ENCODE measurements around the gene DPH1.

The DPH1 gene

DNA sequence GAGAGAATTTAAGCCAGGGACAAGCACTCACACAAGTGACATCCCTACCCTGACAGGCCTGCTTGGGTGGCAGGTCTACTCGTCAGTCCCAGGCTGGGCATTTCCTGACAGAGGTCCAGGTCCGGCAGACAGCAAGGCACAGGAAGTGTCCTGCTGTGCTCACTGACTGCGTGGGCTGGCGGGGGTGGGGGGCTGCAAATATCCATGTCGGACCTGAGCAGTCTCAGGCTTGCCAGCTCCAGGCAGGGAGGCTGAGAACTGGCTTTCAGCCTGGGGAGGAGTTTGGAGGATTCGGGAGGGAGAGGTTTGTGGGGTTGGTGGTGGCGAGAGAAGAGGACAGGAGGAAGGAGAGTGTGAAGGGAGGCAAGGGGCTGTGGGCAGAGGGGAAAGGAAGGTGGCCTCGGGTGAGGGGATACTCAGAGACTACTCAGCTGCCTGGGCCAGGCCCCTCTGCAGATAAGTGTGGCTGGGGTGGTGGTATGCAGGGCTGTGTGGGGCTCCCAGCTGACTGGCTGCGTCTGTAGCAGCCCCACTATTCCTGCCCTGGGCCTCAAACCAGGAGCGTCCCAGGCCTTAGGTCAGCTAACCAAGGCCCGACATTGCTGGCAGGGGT lies 32.7 kb downstream of the DPH1 start:
- no peak for DNase-seq

DNA sequence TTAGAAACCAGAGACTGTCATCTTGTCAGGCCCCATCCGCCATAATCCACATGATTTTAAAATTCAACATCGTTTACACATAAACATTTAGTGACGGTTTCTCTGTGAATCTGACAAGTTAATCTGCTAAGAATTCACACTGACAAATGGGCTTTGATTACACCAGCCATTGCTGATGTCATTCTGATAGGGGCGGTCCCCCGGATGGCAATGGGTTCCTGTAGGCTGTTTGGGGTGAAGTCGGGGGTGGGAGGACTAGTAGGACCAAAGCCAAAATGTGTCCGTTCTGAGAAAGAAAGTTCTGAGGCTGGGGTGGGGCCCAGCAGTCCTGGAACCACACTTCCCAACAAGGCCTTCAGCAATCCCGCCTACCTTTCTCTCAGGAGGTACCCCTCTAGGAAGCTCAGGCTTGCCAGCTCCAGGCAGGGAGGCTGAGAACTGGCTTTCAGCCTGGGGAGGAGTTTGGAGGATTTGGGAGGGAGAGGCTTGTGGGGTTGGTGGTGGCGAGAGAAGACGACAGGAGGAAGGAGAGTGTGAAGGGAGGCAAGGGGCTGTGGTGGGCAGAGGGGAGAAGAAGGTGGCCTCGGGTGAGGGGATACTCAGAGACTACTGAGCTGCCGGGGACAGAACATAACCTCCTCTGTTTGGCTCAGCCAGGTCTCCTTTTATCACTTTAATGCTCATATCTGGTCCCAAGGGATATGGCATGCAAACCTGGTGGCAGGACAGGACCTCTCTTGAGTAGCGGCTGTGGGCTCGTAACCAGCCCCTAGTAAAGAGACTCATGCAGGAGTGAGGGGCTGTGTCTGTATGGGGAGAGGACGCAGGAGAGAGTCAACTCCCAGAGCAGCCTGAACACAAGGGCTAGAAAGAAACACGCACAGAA lies 33.6 kb downstream of the DPH1 start:
- no peak for DNase-seq

DNA sequence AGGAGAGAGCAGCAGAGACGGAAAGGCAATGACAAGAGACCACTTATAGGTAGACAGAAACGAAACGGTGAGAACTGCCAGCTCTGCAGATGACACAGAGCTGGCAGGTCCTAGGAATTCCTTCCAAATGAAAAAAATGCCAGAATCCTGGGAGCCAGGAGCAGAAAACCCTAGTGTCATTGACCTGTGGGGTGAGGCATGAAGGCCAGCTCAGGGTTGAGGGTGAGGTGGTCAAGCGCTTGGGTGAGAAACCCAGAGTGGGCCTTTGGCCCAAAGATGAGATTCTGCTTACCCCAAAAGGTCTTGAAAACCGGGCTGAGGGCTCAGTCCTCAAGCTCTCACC lies 34.2 kb downstream of the DPH1 start:
- DNase-seq: no peak

DNA sequence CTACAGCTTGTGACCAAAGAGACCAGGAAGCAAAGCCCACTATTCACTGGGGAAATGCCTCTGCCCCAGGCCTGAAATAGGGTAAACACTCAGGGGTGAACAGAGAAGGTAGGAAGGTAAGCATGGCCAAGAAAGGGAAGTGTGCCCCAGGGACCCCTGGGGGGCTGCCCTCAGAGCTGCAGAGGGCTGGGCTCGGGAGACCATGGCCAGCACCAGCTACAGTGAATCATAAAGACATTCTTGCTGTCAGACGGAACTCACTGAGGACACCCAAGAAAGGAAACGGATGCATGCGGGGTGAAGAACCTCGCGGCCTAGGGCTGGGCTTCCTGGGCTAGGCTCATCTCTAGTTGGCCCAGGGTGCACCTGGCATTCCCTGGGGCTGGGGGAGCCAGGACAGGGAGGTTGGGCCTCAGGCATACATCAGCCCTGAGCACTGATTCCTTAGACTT lies 34.6 kb downstream of the DPH1 start:
- DNase-seq: no peak

DNA sequence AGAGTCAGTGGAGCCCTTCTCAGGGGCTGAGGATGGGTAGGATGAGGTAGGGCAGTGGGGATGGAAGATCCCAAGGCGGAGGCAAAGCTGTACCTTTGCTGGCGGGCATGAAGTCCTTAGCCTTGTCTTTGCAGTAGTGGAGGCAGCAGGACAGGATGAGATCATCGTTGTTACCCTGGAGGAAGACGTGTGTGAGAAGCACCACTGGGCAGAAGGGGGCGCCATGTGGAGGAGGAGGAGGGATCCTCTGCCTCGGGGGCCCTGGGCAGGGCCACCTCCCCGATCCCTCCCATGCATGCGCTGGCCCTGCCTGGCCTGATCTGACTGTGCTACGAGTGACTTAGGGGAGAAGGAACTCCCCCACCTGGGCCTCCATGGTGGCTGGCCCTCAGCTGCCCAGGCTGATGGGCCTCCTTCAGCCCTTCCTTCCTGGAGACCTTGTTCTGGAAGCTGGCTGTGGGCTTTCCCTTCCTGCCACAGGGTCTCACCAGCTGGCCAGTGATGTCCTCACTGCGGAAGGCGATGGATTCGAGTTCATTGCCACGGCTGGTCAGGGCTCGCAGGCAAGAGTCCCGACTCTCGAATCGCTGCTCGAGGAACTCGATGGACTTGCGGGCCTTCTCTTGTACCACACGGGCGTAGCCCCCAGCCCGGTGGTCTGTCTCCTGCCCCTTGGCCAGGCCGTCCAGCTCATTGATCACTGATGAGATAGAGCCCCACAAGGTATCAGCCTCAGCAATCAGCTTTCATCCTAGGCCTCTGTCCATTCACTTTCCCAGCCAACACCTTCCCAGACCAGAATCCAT lies 35.2 kb downstream of the DPH1 start:
- DNase-seq: no peak

DNA sequence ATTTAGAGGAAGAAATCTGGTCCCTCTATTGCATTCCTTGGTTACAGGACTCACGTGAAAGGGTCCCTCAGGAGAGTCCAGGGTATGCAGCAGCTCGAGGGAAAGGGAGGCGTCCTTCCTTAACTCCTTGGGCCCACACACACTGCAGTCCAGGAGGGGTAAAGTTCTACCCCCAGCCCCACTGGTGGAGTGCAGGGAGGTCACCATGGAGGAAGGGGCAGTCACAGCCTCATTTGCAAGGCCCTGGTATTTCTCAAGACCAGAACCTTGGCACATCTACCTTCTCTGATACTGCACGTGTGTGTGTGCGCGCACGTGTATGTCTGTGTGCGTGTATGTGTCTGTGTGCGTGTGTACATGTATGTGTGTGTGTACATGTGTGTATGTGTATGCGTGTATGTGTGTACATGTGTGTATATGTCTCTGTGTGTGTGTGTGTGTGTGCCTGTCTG lies 36.0 kb downstream of the DPH1 start:
- DNase-seq: no peak

DNA sequence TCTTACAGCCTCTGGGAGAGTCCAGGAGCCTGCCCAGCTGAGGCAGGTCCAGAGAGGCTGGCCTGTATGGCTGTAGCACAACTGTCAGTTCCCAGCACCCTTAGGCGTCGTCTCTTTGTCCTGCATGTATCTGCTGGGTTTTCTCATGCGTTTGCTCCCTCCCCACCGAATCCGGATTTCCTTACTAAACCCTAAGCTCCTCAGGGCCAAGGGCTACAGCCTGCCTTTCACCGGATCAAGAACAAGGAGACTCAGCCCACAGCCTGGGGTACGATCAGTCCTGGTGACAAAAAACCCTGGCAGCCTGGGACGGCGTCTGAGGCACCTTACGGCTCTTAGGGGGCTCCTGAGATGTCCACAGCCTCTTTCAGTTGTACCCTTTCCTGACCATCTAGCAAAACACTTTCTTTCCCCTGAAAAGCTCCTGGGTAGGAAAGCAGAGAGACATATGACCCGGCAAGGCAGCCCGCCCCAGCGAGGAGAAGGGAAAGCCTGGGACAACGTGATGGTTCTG lies 37.2 kb downstream of the DPH1 start:
- DNase-seq: no peak

DNA sequence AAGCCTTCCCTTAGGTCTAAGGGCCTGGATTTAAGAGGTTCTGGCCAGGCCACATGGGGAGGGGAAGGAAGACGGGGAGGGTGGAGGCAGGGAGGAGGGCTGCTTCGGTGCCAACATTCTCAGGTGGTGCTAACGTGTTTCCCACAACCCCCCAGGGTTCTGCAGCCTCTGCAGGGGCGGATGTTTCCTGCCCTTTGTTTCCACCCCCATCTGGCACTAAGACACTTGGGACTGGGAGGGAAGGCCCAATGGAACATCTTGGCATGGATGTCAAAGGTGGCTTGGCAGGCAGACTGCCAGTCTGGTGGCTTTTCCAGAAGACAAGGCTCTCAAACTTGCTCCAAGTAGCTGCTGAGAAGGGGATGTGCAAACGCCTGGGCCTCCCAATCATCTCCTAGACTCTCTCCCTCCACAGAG lies 37.7 kb downstream of the DPH1 start:
- DNase-seq: no peak

DNA sequence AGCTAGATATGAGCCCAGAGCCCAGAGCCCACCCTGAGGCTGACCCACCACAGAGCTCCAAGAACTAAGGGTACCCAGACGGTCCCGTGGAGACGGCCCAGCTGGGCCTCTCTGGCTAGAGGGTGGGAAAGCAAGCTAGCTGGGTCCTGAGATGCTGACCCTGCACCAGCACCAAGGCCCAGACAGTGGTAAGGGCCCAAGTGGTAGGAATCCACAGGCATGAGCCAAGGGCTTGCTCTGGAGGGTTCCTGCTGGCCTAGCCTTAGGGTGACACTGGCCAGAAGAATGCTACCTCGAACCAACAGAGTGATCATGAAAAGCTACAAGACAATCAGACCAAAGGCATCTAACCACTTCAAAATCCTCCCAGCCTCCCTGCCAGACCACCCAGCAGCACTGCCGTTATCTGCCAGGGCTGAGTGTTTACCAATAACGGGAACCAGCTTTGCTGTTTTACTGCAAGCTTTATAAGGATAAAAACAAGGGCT lies 38.1 kb downstream of the DPH1 start:
- no peak for DNase-seq

DNA sequence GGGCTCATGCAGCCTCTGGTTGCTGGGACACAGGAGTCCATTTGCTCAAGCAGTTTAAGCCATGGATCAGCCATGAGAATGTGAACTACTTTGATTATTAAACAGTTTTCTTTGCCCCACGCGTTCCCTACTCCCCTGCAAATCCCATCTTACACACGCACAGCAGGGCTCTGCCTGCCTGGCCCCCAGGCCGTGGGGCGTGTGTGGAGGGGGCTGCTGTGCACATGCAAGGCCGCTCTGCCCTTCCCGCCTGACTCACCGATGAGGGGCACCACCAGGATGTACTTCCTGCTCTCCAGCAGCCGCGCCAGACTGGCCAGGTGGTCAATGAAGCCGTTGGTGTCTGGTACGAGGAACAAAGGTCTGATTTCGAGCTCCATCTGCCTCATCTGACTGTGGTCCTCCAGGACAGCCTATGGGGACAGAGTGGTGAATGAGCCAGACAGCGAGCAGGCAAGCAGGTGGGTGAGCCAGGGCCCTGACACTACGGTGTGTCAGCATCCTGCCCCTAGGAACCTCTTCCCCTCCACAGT lies 38.6 kb downstream of the DPH1 start:
- peak; percentile 21 for DNase-seq

DNA sequence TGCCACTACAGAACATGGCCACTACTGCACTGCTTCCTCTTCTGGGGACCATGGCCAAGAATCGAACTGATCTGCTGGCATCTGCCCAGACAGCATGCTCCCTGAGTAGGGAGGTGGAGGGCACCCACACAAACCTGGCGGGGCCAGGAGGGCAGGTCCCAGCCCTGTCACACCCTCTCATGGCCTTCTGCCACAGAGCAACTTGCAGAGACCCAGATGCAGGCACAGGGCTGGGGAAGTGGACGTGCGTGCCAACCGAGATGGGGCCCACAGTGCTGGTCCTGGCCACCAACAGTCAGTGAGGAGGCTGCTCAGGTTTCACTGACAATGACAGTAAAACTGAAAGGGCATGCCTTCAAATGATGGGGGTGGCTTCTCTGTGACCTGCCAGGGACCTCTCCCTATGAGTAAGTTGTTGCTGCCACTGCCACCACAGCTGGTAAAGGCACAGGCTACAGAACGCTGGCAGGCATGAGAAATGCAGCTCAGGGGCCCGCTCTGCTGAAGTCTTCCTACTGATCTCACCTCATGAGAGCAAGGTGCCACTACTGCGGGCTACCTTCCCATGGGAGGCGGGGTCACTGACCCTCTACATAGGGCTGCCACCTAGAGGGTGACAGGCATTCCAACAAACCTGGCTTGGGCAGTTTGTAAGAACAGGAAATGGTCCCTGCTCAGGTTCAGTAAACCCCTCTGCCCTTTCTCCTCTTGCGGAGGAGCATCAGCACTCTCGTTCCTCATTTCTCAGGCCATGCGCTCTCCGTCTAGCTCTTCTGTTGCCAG lies 40.5 kb downstream of the DPH1 start:
- DNase-seq: no peak

DNA sequence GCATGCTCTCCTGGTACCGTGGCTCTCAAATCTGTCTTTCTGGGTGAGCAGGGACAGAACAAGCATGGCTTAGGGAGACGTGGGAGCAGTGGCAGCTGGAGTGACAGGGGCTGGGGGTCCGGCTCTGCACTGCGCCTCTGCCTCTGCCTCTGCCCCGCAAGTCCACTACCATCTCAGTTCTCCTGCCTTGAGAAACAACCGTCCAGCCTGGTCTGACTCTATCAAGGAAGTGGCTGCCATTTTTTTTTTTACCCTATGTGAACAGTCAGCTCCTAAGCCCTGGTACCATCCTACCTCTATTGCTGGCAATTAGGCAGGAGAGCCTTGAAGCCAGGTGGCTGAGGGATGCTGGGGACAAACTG lies 41.1 kb downstream of the DPH1 start:
- DNase-seq: no peak

DNA sequence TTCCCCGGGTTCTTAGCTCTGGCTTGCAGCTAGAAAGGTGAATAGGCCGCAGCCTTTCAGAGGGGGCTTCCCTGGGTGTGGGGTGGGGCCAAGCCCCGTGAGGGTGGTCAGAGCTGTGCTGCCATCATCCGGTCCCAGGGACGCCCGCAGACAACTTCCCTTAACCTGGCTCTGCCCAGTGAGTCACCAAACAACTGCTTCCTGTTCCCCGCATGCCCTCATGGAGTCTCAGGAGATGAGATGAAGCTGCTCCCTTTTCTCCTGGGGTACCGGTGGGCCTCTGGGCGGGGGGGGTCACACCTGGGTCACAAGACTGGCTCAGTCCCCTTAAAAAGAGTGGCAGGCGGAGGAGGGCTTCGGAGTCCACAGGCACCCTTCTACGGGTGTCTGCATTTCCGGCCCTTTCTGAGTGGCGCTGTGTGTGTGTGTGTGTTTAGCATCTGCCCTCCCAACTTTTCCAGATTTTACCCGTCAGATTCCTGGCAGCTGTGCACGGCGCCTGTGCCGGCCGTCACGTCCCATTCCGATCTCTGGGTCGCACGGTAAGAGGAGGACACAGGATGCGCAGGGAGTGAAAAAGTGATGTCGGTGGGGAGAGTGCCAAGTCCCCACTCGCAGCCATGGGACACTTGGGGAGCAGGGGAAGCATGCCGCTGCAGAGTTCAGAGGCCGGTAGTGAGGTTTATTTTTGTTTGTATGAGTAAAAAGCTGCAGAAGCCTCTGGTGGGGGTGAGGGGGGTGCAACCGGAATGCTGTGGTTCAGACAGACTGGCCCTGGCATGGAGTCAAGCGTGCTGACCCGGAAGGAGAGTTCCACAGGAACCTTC lies 41.7 kb downstream of the DPH1 start:
- no peak for DNase-seq

DNA sequence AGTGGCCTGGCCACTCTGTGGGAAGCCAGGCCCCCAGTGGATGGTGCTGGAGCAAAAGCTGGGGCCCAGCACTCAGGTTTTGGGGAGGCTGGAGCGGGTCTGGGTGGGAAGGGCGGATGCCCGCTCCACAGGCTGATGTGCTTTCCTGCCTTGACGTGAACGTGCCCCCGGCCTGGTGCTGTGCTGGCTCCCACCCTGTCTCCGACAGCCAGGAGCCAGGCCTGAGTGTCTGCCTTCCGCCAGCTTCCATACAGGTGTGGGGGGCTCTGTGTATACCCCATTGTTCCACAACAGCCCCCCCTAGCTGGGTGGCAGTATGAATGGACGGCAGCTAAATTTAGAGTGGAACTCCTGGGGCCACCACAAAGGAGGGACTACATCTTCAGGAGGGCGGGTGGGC lies 45.0 kb downstream of the DPH1 start:
- DNase-seq: no peak

DNA sequence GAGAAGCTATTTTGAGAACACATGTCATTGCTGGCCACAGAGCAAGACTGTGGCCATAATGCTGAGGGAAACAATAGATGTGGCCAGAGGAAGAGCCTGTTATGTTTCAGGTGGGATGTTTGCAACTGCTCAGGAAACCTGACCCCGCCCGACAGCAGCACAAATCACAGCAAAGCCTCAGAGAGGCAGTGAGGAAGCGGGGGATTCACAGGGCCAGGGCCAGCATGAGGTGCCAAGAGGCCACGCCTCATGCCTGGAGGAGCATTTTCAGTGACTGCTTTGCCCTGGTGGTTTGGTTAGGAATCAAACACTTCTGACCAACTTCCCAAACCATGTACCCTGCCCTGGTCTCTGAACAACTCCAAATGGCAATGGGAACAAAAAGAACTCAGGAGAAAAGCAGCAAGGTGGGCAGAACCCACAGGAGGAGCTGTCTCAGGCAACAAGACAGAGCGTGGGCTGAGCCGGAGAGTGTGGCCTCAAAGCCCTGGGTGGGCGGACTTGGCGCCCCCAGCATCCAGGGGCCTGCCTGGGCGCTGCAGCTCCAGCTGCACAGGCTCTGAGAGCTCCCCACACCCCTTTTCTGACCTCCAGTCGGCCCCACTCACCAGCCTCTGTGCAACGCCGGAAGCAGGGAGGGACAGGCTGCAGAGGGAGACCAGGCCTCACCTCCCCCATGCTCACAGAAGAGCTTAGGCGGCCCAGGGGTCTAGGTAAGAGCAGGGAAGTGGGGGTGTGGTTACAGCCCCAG lies 45.6 kb downstream of the DPH1 start:
- no peak for DNase-seq

DNA sequence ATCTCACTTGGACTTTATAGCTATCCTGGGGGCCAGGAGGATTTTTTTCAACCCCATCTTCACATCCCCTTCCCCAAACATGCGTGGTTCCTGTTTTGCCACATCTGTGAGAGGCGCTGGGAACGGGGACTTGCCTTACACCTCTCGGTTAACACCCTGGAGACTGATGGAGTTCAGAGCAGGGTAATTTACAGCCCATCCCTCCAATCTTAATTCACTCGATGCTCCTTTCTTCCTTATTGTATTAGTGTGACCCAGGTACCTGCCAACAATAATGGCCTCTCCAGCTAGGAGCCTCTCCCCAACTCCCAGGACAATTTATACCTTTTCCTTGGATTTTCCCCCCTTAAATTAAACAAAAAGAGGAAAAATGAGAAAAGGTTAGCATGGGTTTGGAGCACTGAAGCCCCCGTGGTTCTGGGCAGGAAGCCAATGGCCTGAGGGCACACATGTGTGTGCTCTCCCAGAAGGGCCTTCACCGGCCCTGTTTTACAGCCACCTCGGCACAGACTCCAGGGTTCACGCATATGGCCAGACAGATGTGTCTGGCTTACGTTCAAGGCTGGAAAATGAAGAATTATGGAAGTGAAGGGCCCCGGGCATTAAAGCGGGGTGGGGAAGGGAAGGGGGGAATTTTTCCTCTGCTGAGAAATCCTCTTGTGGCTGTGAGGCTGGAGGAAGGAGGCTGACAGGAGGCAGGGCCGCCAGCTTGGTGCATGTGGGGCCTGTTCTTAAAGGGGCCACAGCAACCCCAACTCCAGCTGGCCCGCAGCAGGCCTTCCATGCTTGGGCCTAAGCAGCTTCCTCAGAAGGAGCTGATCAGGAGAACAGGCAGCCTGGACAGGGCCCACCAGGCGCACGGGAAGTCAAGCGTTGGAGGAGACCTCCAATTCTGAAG lies 46.4 kb downstream of the DPH1 start:
- no peak for DNase-seq

DNA sequence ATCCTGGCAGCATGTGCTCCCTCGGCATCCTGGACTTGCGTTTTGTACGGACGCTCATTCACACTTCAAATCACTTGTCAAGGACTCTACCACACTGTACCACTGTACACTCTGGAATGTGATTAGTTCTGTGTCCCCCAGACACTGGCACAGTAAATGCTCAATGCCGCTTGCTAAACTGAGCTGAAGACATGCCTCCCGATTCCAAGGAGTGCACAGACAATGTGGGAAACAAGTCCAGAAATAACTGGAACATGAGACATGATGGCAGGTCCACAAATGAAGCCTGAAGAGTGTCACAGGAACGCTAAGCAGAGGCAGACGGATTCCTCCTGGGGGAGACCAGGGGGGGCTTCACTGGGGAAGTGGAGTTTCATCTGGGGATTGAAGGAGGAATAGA lies 47.1 kb downstream of the DPH1 start:
- DNase-seq: no peak

DNA sequence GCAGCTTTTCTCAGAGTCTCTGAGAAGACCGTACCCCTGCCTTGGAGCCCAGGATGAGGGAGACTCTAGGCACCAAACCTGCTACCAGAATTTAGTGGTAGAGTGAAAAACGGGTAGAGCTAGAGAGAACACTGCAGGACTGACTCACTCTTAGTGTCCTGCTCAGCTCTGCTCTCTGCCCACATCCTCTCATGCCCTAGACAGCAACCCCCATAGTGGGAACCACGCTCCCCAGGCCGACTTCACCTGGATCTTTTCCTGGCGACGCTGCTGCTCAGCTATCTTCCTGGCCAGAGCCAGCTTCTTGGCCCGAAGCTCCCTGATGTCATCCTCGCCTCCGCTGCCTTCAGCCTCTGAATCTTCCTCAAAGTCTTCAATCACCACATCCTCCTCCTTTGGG lies 51.6 kb downstream of the DPH1 start:
- no peak for DNase-seq

DNA sequence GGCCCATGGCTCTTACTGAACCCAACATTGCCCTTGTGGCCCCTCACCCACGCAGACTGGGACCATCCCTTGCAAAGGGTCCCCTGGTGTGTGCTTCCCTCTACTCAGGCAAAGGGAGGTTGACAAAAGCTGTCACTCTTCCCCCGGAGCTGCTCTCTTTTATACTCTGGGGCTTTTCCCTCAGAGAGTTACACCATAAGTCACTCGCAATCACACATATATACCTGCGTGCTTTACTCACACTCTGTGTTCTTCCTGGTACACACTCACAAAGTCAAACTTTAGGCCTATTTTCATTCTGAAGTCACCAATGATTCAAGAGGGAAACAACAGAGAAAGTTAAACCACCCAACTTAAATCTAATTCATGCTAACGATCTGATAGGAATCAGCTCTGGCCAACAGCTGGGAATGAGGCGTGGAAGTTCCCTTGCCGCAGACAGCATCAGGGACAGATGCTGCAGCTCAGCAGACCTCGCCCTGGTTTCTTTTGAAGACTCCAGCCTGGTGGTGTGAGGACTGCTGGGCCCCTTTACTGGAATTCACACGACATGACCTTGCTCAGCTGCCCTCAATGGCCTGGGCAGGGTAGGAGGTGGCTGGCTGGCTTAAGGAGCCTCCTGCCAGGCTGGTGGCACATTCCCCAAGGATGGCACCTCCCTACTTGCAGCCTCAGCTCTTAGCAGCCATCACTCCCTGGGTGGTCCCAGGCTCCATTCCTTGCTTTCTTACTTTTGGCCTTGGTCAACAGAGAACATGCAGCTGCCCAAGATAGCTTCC lies 52.2 kb downstream of the DPH1 start:
- DNase-seq: no peak

All from T1000 (cell line).